HL-60/S4 (cell line): ENCODE results near the gene GNG13.
"Not testable (repeated sequence)": the region's sequence is repeated elsewhere in the genome, so short reads cannot be mapped to it uniquely, and the experiment has no call there.

Experiments used
- in situ Hi-C: fragments of 300-500 bp; cut with MboI; formaldehyde crosslinking; loops from 2 replicates; pipeline ENCODE4 v1.14.3; 2022; ENCODE audit warnings: low sequenced_read_pairs

Gene GNG13

DNA sequence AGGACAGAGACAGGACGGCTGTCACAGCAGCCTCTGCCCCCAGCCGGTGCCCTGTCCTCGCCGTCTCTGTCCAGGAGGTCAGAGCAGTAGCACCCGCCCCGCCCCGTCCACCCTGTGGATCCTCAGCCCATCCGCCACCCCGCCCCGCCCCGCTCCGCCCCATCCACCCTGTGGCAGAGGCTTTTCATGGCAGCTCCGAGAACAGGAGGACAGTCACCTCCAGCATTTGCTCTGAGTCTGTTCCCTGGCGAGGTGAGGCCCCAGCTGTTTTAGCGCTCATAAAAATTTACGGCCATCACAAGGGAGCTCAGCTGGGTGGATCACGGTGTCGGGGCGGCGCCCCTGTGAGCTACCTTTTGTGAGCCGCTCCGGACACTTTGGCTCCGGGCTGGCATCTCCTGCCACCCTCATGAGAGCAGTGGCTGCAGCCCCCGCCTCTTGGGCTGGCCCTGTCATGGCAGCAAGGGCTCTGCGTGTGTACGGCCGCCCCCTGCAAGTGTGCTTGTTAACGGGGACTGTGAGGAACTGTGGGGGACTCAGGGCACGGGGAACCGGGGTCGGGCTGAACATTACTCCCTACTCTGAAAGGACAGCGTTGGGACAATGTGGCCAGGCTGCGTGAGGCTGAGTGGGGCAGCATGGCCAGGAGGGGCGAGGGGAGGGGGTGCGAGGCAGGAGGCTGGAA, 32.3 kb upstream of the GNG13 start:
- in situ Hi-C loops = no loop called here

- in situ Hi-C loops = no loop called here
These were observed 31.3 kb upstream of the GNG13 start for GRCh38 chr16:831571-832413.

DNA sequence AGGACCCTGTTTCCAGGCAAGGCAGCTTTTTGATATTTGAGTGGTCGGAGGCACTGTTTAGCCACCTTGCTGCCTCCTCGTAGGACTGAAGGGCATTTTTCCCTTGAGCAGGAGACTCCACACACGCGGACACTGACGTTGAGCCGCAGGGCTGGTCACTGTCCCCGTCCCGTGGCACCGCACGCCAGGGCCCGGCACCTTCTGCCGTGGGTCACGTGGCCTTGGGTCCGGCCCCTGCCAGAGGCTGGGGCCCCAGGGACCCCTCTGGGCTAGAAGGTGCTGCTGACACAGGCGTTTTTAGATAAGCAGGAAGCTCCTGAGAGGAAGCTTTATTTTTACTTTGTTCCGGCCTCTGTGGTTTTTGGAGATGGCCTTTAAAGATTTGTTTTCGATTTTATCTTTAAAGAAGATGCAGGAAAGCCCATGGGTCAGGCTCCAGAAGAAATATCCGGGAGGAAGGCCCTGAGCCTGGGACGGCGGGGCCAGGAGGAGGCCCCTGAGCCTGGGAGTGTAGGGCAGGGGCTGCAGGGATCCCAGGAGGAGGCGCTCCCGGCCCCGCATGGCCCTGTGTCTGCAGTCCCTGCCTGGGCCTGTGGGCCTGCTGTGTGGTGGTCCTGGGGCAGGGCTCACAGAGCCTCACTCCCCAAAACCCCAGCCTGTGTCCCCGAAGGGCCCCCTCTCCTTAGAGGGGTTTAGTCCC, 30.5 kb upstream of the GNG13 start:
- in situ Hi-C loops = no loop called here

- in situ Hi-C loops = no loop called here
These were observed 29.8 kb upstream of the GNG13 start for GRCh38 chr16:830107-830870.

- in situ Hi-C loops = no loop called here
These were observed 28.4 kb upstream of the GNG13 start for GRCh38 chr16:828891-829290.

GRCh38 chr16:827513-827912, 27.0 kb upstream of the GNG13 start:
- in situ Hi-C loops = no loop called here

- in situ Hi-C loops = no loop called here
These were observed 25.0 kb upstream of the GNG13 start for GRCh38 chr16:825341-826061.

- in situ Hi-C loops = no loop called here
These were observed 24.1 kb upstream of the GNG13 start for GRCh38 chr16:824601-825000.

GRCh38 chr16:824194-824593, 23.7 kb upstream of the GNG13 start:
- in situ Hi-C loops = no loop called here

- in situ Hi-C loops = no loop called here
These were observed 22.4 kb upstream of the GNG13 start for GRCh38 chr16:822909-823297.

DNA sequence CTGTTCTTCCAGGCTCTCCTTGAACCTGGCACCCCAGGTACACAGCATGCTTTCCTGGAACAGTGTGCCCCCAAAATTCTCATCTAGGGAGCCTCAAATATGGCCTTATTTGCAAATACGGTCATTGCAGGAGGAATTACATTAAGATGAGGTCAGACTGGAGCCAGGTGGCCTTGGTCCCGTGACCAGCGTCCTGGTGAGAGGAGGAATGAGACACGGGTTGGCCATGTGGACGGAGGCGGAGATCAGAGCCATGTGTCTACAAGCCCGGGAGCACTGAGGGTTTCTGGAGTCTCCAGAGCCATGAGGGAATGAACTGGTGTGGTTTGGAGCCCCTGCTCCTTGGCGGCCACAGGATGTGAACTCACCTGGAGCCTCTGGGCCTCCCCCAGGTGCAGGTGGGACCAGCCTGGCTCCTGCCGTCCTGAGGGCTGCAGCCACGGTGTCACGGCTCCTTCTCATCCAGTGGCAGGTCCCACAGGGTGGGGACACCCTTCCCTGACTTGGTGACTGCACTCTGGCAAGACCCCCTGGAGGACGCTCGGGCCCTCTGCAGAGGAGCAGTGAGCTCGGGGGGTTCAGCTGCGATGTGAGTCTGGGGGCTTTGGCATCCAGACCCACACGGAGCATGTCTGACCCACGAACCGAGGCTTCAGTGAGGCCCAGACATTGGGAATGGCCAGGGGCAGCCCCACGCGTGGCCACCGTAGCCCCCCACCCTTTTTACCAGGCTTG, 21.8 kb upstream of the GNG13 start:
- in situ Hi-C loops = no loop called here

GRCh38 chr16:821751-822150, 21.2 kb upstream of the GNG13 start:
- in situ Hi-C loops = no loop called here

- in situ Hi-C loops = no loop called here
These were observed 20.2 kb upstream of the GNG13 start for GRCh38 chr16:820748-821147.

DNA sequence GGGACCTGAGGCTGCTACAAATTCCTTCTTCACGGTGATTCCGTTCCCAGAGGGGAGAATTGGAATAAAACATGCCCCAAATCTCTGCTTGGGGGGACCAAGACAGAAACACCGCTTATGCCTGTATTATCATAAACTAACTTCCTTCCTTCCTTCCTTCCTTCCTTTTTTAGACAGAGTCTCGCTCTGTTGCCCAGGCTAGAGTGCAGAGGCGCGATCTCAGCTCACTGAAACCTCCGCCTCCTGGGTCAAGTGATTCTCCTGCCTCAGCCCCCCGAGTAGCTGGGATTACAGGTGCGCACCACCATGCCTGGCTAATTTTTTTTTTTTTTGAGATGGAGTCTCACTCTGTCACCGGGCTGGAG, 19.5 kb upstream of the GNG13 start:
- in situ Hi-C loops = not testable (repeated sequence)

- in situ Hi-C loops = no loop called here
These were observed 19.0 kb upstream of the GNG13 start for GRCh38 chr16:819336-820043.

- in situ Hi-C loops = no loop called here
These were observed 18.1 kb upstream of the GNG13 start for GRCh38 chr16:818592-818991.

- in situ Hi-C loops = no loop called here
These were observed 17.6 kb upstream of the GNG13 start for GRCh38 chr16:818132-818531.

DNA sequence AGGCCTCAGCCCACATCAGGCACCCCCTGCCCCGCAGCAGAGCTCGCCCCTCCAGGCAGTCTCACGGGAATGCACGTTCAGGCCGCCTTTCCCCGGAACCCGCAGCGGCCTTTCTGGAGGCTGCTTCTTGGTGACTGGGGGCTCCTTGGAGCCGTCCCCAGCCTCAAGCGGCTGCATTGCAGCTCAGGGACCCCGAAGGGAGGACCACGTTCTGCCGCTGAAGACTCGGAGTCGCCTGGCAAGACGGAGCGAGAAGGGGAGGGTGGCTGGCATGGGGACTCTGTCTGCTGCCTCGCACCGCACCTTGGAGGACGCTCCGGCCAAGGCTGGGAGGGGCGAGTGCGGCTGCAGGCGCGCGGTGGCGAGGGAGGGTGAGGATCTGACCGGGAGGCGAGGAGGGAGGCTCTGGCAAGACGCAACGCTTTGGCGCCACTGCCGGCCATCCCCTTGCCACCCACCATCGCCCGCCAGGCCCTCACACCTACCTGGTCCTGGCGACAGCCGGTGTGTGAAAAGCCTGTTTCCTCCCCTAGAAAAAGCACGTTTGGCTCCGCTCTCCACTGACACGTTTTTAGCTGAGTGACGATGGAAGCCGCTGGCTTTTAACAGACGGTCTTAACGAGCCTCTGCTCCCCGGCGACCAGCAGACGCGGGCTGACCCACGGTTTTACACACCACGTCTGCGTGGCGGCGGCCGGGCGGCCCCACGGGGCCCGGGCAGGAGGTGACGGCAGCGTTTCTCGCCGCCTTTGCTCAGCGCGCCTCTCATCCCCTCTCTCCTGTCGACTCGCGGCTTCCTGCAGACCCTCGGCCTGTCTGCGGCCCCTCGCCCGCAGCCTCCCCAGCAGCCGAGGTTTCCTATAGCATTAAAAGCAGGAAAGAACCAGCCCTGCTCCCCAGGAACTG, 16.7 kb upstream of the GNG13 start:
- in situ Hi-C loops = no loop called here
